GM23338 (cell line): Measurements from ENCODE around the gene EHMT2.

ENCODE experiments used
- CREB1 ChIP-seq: fragments of 250-450 bp; sonication (Bioruptor Pico); IDR thresholded peaks from 2 replicates; pipeline ENCODE4 v1.5.0; 2020; ENCODE audit warnings: low read depth, mild to moderate bottlenecking, moderate library complexity
- CTCF ChIP-seq, 2 experiments: fragments of 200-600 bp in 1 of 2; sonication (generic) in 1 of 2; conservative IDR thresholded peaks; 2 replicates each; pipeline versions ENCODE4 v1.5.1 to v1.6.1; 2016 to 2017; ENCODE audit warnings: antibody characterized with exemption in 2 of 2, low read depth in 2 of 2, mild to moderate bottlenecking in 2 of 2, moderate library complexity in 1 of 2
- EZH2 ChIP-seq: fragments of 200-600 bp; sonication (generic); IDR thresholded peaks from one replicate; pipeline ENCODE4 v1.8.0; 2017; ENCODE audit warnings: antibody characterized with exemption, mild to moderate bottlenecking, low read depth; ENCODE audit not compliant: unreplicated experiment
- EZH2phosphoT487 ChIP-seq: fragments of 200-600 bp; sonication (generic); IDR thresholded peaks from one replicate; pipeline ENCODE4 v1.8.1; 2018; ENCODE audit warnings: antibody characterized with exemption; ENCODE audit not compliant: unreplicated experiment
- JUNB ChIP-seq: IDR thresholded peaks from one replicate; pipeline ENCODE4 v1.6.1; 2016; ENCODE audit warnings: antibody characterized with exemption; ENCODE audit not compliant: unreplicated experiment
- NANOG ChIP-seq: IDR thresholded peaks from 2 replicates; pipeline ENCODE4 v1.6.1; 2016; ENCODE audit warnings: antibody characterized with exemption, borderline replicate concordance
- POLR2AphosphoS5 ChIP-seq: IDR thresholded peaks from 2 replicates; pipeline ENCODE4 v1.6.1; 2016; ENCODE audit warnings: antibody characterized with exemption, low read depth
- REST ChIP-seq: IDR thresholded peaks from one replicate; pipeline ENCODE4 v1.6.1; 2018; ENCODE audit warnings: antibody characterized with exemption; ENCODE audit not compliant: unreplicated experiment
- ZNF114 ChIP-seq: fragments of 250-450 bp; sonication (Bioruptor Pico); IDR thresholded peaks from 2 replicates; pipeline ENCODE4 v1.5.0; 2020; ENCODE audit warnings: mild to moderate bottlenecking, moderate library complexity
- ZNF331 ChIP-seq: fragments of 250-450 bp; sonication (Bioruptor Pico); IDR thresholded peaks from 2 replicates; pipeline ENCODE4 v1.5.0; 2020; ENCODE audit warnings: low read depth, mild to moderate bottlenecking, moderate library complexity

- TF ChIP-seq CTCF (conservative IDR thresholded peaks at IDR 0.05; ENCODE audit: low read depth in 2 of 2) (no peak), EZH2 (no peak), POLR2AphosphoS5 (no peak), REST (no peak), NANOG (no peak), JUNB (no peak), ZNF114 (no peak), EZH2phosphoT487 (no peak), CREB1 (CRISPR knock-in tag) (no peak), ZNF331 (CRISPR knock-in tag) (no peak)
Observed at GRCh38 chr6:31935021-31935420, 37.5 kb upstream of the EHMT2 start.
